HepG2 (cell line): ENCODE measurements around the gene PRR11. TPM values are rescaled to one million over a fixed set of nuclear protein-coding genes. Genes with fewer than 3 reads are reported as not detected.
A peak's percentile ranks its signal among the peaks of the same experiment; 100 is the strongest.

ENCODE experiments used
- ATAC-seq: fragments of 200-7000 bp; cut with Tn5 transposase; 3 replicates; pipeline ENCODE4 v1.9.1; 2020; ENCODE audit warnings: mild to moderate bottlenecking, moderate library complexity
- BruUV-seq: library from RNA; stranded (reverse); fragments of 400-500 nt; replicated peaks from 2 replicates; lab custom pipeline; 2021; lab: Mats Ljungman, UMichigan
- CTCF ChIA-PET: fragments of 300-600 bp; formaldehyde crosslinking; extraction: SDS; loops from one replicate; lab custom pipeline; 2021; ENCODE audit warnings: low total read pairs, inconsistent platforms, low intra/inter-chr PET ratio; lab: Yijun Ruan, JAX
- POLR2A ChIA-PET: fragments of 350-600 bp; sonication (Branson Sonifier 250); formaldehyde crosslinking; loops from one replicate; lab custom pipeline; 2020; ENCODE audit warnings: antibody characterized with exemption, inconsistent platforms; lab: Yijun Ruan, JAX
- DNase-seq: peaks from one replicate; pipeline ENCODE4 v3.0.0-alpha.2; 2015; ENCODE audit warnings: low spot score
- FAIRE-seq: peaks from 3 replicates; lab custom pipeline; 2011; peaks lifted over from hg19 to GRCh38; lab: Jason Lieb, UNC
- H2AFZ ChIP-seq: one replicate; pipeline ENCODE4 v1.6.1; 2011; ENCODE audit warnings: low read length, inconsistent platforms
- H3K27ac ChIP-seq: fragments of 300-600 bp; 3 replicates; pipeline ENCODE4 v1.8.0; 2011; ENCODE audit warnings: mixed run types, mild to moderate bottlenecking, mixed read lengths, low read length, inconsistent platforms; ENCODE audit not compliant: insufficient read depth; ENCODE audit errors: extremely low read length
- H3K27me3 ChIP-seq, 2 experiments: fragments of 200-600 bp in 1 of 2; 2 replicates in 1 of 2; 3 replicates in 1 of 2; pipeline versions ENCODE4 v1.6.0 to v1.8.0; 2011; ENCODE audit warnings: low read length in 2 of 2, mild to moderate bottlenecking in 2 of 2, moderate library complexity in 2 of 2, inconsistent platforms in 1 of 2; ENCODE audit not compliant: insufficient read depth in 2 of 2, control insufficient read depth in 1 of 2
- H3K36me3 ChIP-seq, 2 experiments: fragments of 200-600 bp in 1 of 2; replicated peaks in 1 of 2; 2 replicates in 1 of 2; 3 replicates in 1 of 2; pipeline versions ENCODE4 v1.5.1 to v1.8.0; 2011; ENCODE audit warnings: low read length in 2 of 2, inconsistent platforms in 1 of 2; ENCODE audit not compliant: insufficient read depth in 2 of 2, control insufficient read depth in 1 of 2
- H3K4me1 ChIP-seq: 2 replicates; pipeline ENCODE4 v1.5.1; 2012; ENCODE audit warnings: low read length, inconsistent platforms; ENCODE audit not compliant: insufficient read depth
- H3K4me2 ChIP-seq: 2 replicates; pipeline ENCODE4 v1.6.0; 2011; ENCODE audit warnings: low read depth, low read length, inconsistent platforms
- H3K4me3 ChIP-seq, 3 experiments: fragments of 200-600 bp in 1 of 3; sonication (generic), shearing (Covaris generic) in 1 of 3; replicated peaks in 1 of 3; 2 replicates each; pipeline ENCODE4 v1.5.1; 2011 to 2016; ENCODE audit warnings: low read length in 3 of 3, inconsistent platforms in 2 of 3, low read depth in 2 of 3, mild to moderate bottlenecking in 2 of 3, control low read depth in 1 of 3, mixed read lengths in 1 of 3; ENCODE audit not compliant: insufficient read depth in 1 of 3
- H3K79me2 ChIP-seq: one replicate; pipeline ENCODE4 v1.6.1; 2011; ENCODE audit warnings: low read length, inconsistent platforms; ENCODE audit not compliant: insufficient read depth
- H3K9ac ChIP-seq: 2 replicates; pipeline ENCODE4 v1.6.0; 2011; ENCODE audit warnings: mild to moderate bottlenecking, low read depth, low read length, inconsistent platforms; ENCODE audit not compliant: insufficient read depth
- H3K9me3 ChIP-seq: 2 replicates; pipeline ENCODE4 v1.5.1; 2012; ENCODE audit warnings: mild to moderate bottlenecking, low read length
- H4K20me1 ChIP-seq: 2 replicates; pipeline ENCODE4 v1.6.0; 2011; ENCODE audit warnings: inconsistent platforms, mild to moderate bottlenecking, low read length, moderate library complexity; ENCODE audit not compliant: insufficient read depth
- DNMT3B ChIP-seq: conservative IDR thresholded peaks from 2 replicates; pipeline ENCODE4 v1.6.1; 2016; ENCODE audit warnings: missing biosample characterization, control low read depth
- HHEX ChIP-seq: IDR thresholded peaks from 2 replicates; pipeline ENCODE4 v1.6.1; 2016; ENCODE audit warnings: control low read depth
- HNRNPK ChIP-seq: fragments of 200-400 bp; formaldehyde crosslinking; IDR thresholded peaks from 2 replicates; pipeline ENCODE4 v1.6.1; 2018; ENCODE audit warnings: low read length, low read depth, moderate library complexity, mild to moderate bottlenecking; ENCODE audit not compliant: poor library complexity, severe bottlenecking
- HOXA3 ChIP-seq: sonication (generic); formaldehyde crosslinking; IDR thresholded peaks from 2 replicates; pipeline ENCODE4 v1.5.0; 2020; ENCODE audit warnings: missing genetic modification reagents
- MAF1 ChIP-seq: sonication (generic); formaldehyde crosslinking; IDR thresholded peaks from 2 replicates; pipeline ENCODE4 v1.5.0; 2020; ENCODE audit warnings: missing genetic modification reagents, borderline replicate concordance
- MIXL1 ChIP-seq: IDR thresholded peaks from 2 replicates; pipeline ENCODE4 v1.6.1; 2016
- MZF1 ChIP-seq: sonication (generic); formaldehyde crosslinking; IDR thresholded peaks from 2 replicates; pipeline ENCODE4 v1.8.1; 2023; ENCODE audit warnings: mild to moderate bottlenecking, missing genetic modification reagents, borderline replicate concordance
- PCBP1 ChIP-seq: fragments of 200-400 bp; formaldehyde crosslinking; IDR thresholded peaks from 2 replicates; pipeline ENCODE4 v1.6.1; 2017; ENCODE audit warnings: mild to moderate bottlenecking, low read depth, low read length, borderline replicate concordance
- PCBP2 ChIP-seq: fragments of 200-400 bp; formaldehyde crosslinking; optimal IDR thresholded peaks from 2 replicates; pipeline ENCODE3; 2018; ENCODE audit warnings: low read length, low read depth; ENCODE audit not compliant: poor library complexity, severe bottlenecking
- SOX13 ChIP-seq, 3 experiments: fragments of 450-650 bp in 1 of 3; sonication (generic) in 1 of 3; formaldehyde crosslinking in 1 of 3; IDR thresholded peaks in 2 of 3; conservative IDR thresholded peaks in 1 of 3; 2 replicates each; pipeline versions ENCODE4 v1.5.0 to v1.6.1; 2016 to 2020; ENCODE audit warnings: antibody characterized with exemption in 1 of 3, mild to moderate bottlenecking in 1 of 3, missing compliant biosample characterization in 1 of 3, missing genetic modification reagents in 1 of 3, moderate library complexity in 1 of 3
- TFDP1 ChIP-seq: IDR thresholded peaks from 2 replicates; pipeline ENCODE4 v1.6.1; 2016; ENCODE audit warnings: missing compliant biosample characterization, missing genetic modification reagents, borderline replicate concordance
- ZBTB20 ChIP-seq: sonication (generic); formaldehyde crosslinking; IDR thresholded peaks from 2 replicates; pipeline ENCODE4 v1.8.1; 2023; ENCODE audit warnings: missing genetic modification reagents, low read depth, mild to moderate bottlenecking, borderline replicate concordance
- ZNF274 ChIP-seq: sonication (generic); formaldehyde crosslinking; IDR thresholded peaks from 2 replicates; pipeline ENCODE4 v1.5.1; 2020; ENCODE audit warnings: mild to moderate bottlenecking, missing genetic modification reagents
- ZNF576 ChIP-seq: sonication (generic); formaldehyde crosslinking; IDR thresholded peaks from 2 replicates; pipeline ENCODE4 v1.4.0; 2020; ENCODE audit warnings: mild to moderate bottlenecking, missing genetic modification reagents
- ZSCAN5A ChIP-seq: sonication (generic); formaldehyde crosslinking; IDR thresholded peaks from 2 replicates; pipeline ENCODE4 v1.8.0; 2022; ENCODE audit warnings: mild to moderate bottlenecking, missing genetic modification reagents, borderline replicate concordance
- WGBS: methylation state at CpG from one replicate; pipeline ENCODE4 v1.1.6; 2017; ENCODE audit warnings: low lambda C conversion rate; 5-methylcytosine and 5-hydroxymethylcytosine counted together
- in situ Hi-C: cut with HindIII; loops from 2 replicates; pipeline ENCODE4 v1.10.0; 2017; ENCODE audit warnings: low pct_unique_long_range_greater_than_20kb; ENCODE audit not compliant: extremely low pct_ligation_motif_present
- intact Hi-C: fragments of 100-400 bp; cut with micrococcal nuclease; formaldehyde crosslinking; loops from one replicate; pipeline ENCODE4 v1.10.0; 2022; ENCODE audit not compliant: unreplicated experiment
- polyA plus RNA-seq, 8 experiments: library from polyadenylated mRNA; depleted of rRNA in 3 of 8; stranded (reverse) in 7 of 8; unstranded in 1 of 8; fragments of >200 nt; fragmentation: Illumina TruSeq in 4 of 8; extraction: Trizol in 4 of 8; gene quantifications; 2 replicates each; pipeline versions ENCODE4 v1.2.1 to v1.2.3, GENCODE V29; 2011 to 2016; ENCODE audit warnings: low read depth in 4 of 8, missing spikeins in 1 of 8, mixed read lengths in 1 of 8; ENCODE audit not compliant: insufficient read depth in 1 of 8
- total RNA-seq, 5 experiments: library from RNA; depleted of rRNA; stranded (reverse); fragments of >200 nt; fragmentation: Illumina TruSeq; extraction: Trizol; gene quantifications; 2 replicates each; pipeline ENCODE4 v1.2.3, GENCODE V29; 2016; ENCODE audit warnings: low read depth in 1 of 5

PRR11 gene
- total and polyA plus RNA-seq, 2 of the 13 experiments (the other 11 are each of a cell fraction or from before 2014, with no cell fraction given): 35.7 to 39.2 TPM

- no peak for FAIRE-seq
- over 99% methylated on average over 2 of the region's 2 CpGs for WGBS
- H4K20me1 ChIP-seq: no peaks in the 10 kb centered on the region
- intact Hi-C loops (no loop called here), in situ Hi-C loops (no loop called here)
- no TSS peak for BruUV-seq
- peaks cover 29% of the 10 kb centered on the region for H3K79me2 ChIP-seq
- no peak overlapping the region for H3K4me2 ChIP-seq
- no peak for ATAC-seq
- H3K27me3 ChIP-seq: no peaks in the 10 kb centered on the region
- TF ChIP-seq MIXL1 (CRISPR knock-in tag) (no peak), PCBP2 (peak; percentile 73), HNRNPK (peak; percentile 86)
- ChIA-PET POLR2A (no interaction called here), CTCF (interaction anchor here (0.6 kb wide), 1 partner anchor 17 kb away, joined by 3 read pairs; no protein-coding TSS in a partner anchor)
- H3K27ac ChIP-seq: no peak overlapping the region
- DNase-seq: no peak
- H3K9me3 ChIP-seq: no peaks in the 10 kb centered on the region
- H3K36me3 ChIP-seq: peaks cover 4 to 34% of the 10 kb centered on the region in 2 experiments; a peak in 4 of 5 replicates
- H3K4me1 ChIP-seq: no peaks in the 10 kb centered on the region
- H3K4me3 ChIP-seq: no peak overlapping the region
- H3K9ac ChIP-seq: no peak overlapping the region
- H2AFZ ChIP-seq: no peak overlapping the region
Measured at GRCh38 chr17:59129814-59130213, 25.7 kb upstream of the PRR11 start.

- ATAC-seq: no peak
- no peak overlapping the region for H2AFZ ChIP-seq
- CTCF ChIA-PET: no interaction called here
- 100% methylated on average over 1 of the region's 1 CpG for WGBS
- H4K20me1 ChIP-seq: no peaks in the 10 kb centered on the region
- no peak overlapping the region for H3K27ac ChIP-seq
- no peaks in the 10 kb centered on the region for H3K9me3 ChIP-seq
- no peaks in the 10 kb centered on the region for H3K27me3 ChIP-seq
- in situ Hi-C loops: no loop called here
- peaks cover 4 to 34% of the 10 kb centered on the region in 2 experiments; a peak in 4 of 5 replicates for H3K36me3 ChIP-seq
- DNase-seq: no peak
- no peaks in the 10 kb centered on the region for H3K4me1 ChIP-seq
- no peak for TF ChIP-seq ZSCAN5A (CRISPR knock-in tag)
- no peak for TF ChIP-seq ZBTB20 (CRISPR knock-in tag)
- TF ChIP-seq ZNF576 (CRISPR knock-in tag): no peak
- no peak for TF ChIP-seq MAF1 (CRISPR knock-in tag)
- TF ChIP-seq HOXA3 (CRISPR knock-in tag): no peak
- TF ChIP-seq MZF1: no peak
- no peak for TF ChIP-seq HHEX (CRISPR knock-in tag)
- no peak for TF ChIP-seq DNMT3B
- TF ChIP-seq PCBP1: no peak
- TF ChIP-seq ZNF274: no peak
- no peak for TF ChIP-seq SOX13 (IDR thresholded peaks at IDR 0.05)
- TF ChIP-seq SOX13 (CRISPR knock-in tag; conservative IDR thresholded peaks at IDR 0.05 in 1 of 2, IDR thresholded peaks at IDR 0.05 in 1 of 2): no peak
- TF ChIP-seq TFDP1 (CRISPR knock-in tag): no peak
- TF ChIP-seq, all 625 proteins: peak for 0
- Histone ChIP-seq H3K79me2 (peaks cover 40% of the 10 kb centered on the region), H3K4me3 (no peak overlapping the region), H3K9ac (no peak overlapping the region), H3K4me2 (no peak overlapping the region)
- intact Hi-C loops: no loop called here
- BruUV-seq: no TSS peak
- POLR2A ChIA-PET: no interaction called here
- FAIRE-seq: no peak
Measured at GRCh38 chr17:59131131-59131530, 24.4 kb upstream of the PRR11 start.
